Duodenal mucosa (tissue), 2 donors: Measurements from ENCODE around the gene ZBTB9.

Experiments used
- H3K27ac ChIP-seq: one replicate; pipeline ENCODE4 v1.7.0; 2013; ENCODE audit warnings: low read depth, low read length
- H3K27me3 ChIP-seq, 2 donors: one replicate each; pipeline ENCODE4 v1.7.0; 2013; ENCODE audit warnings: low read length in 2 of 2, control low read depth in 1 of 2; ENCODE audit not compliant: insufficient read depth in 2 of 2, control insufficient read depth in 1 of 2
- H3K36me3 ChIP-seq, 2 donors: one replicate each; pipeline ENCODE4 v1.7.0; 2013; ENCODE audit warnings: low read length in 2 of 2, control low read depth in 1 of 2; ENCODE audit not compliant: insufficient read depth in 2 of 2, control insufficient read depth in 1 of 2
- H3K4me1 ChIP-seq, 2 donors: one replicate each; pipeline ENCODE4 v1.7.0; 2013; ENCODE audit warnings: low read length in 2 of 2, control low read depth in 1 of 2; ENCODE audit not compliant: insufficient read depth in 2 of 2, control insufficient read depth in 1 of 2
- H3K4me3 ChIP-seq, 2 donors: one replicate each; pipeline ENCODE4 v1.7.0; 2013; ENCODE audit warnings: low read length in 2 of 2, low read depth in 1 of 2
- H3K9ac ChIP-seq, 2 donors: one replicate each; pipeline ENCODE4 v1.7.0; 2013; ENCODE audit warnings: low read length in 2 of 2, low read depth in 1 of 2
- H3K9me3 ChIP-seq, 2 donors: one replicate each; pipeline ENCODE4 v1.7.0; 2013; ENCODE audit warnings: low read length in 2 of 2, control low read depth in 1 of 2; ENCODE audit not compliant: control insufficient read depth in 1 of 2

ZBTB9 gene

GRCh38 chr6:33490198-33490597, 35.8 kb downstream of the ZBTB9 start:
- Histone ChIP-seq H3K36me3 (no peaks in the 10 kb centered on the region), H3K4me3 (no peak overlapping the region), H3K9ac (no peak overlapping the region), H3K9me3 (no peaks in the 10 kb centered on the region), H3K27me3 (no peaks in the 10 kb centered on the region), H3K27ac (no peak overlapping the region), H3K4me1 (peaks cover 0 to 8% of the 10 kb centered on the region in 2 donors)

GRCh38 chr6:33490621-33491020, 36.2 kb downstream of the ZBTB9 start:
- Histone ChIP-seq H3K4me3 (no peak overlapping the region), H3K27ac (no peak overlapping the region), H3K9me3 (no peaks in the 10 kb centered on the region), H3K27me3 (no peaks in the 10 kb centered on the region), H3K4me1 (peaks cover 0 to 8% of the 10 kb centered on the region in 2 donors), H3K36me3 (no peaks in the 10 kb centered on the region), H3K9ac (no peak overlapping the region)

GRCh38 chr6:33492093-33492492, 37.7 kb downstream of the ZBTB9 start:
- H3K9ac ChIP-seq, result no peak overlapping the region
- no peaks in the 10 kb centered on the region for H3K9me3 ChIP-seq
- peaks cover 0 to 8% of the 10 kb centered on the region in 2 donors for H3K4me1 ChIP-seq
- no peaks in the 10 kb centered on the region for H3K36me3 ChIP-seq
- H3K27ac ChIP-seq, result no peak overlapping the region
- H3K4me3 ChIP-seq, result no peak overlapping the region
- no peaks in the 10 kb centered on the region for H3K27me3 ChIP-seq

- no peaks in the 10 kb centered on the region for H3K4me1 ChIP-seq
- H3K27me3 ChIP-seq, result no peaks in the 10 kb centered on the region
- H3K4me3 ChIP-seq, result no peak overlapping the region
- H3K9ac ChIP-seq, result no peak overlapping the region
- no peak overlapping the region for H3K27ac ChIP-seq
- no peaks in the 10 kb centered on the region for H3K36me3 ChIP-seq
- no peaks in the 10 kb centered on the region for H3K9me3 ChIP-seq
Measured at GRCh38 chr6:33497157-33497556, 42.8 kb downstream of the ZBTB9 start.

GRCh38 chr6:33502486-33502885, 48.1 kb downstream of the ZBTB9 start:
- Histone ChIP-seq H3K36me3 (no peaks in the 10 kb centered on the region), H3K9me3 (no peaks in the 10 kb centered on the region), H3K4me3 (no peak overlapping the region), H3K9ac (no peak overlapping the region), H3K27ac (no peak overlapping the region), H3K4me1 (no peaks in the 10 kb centered on the region), H3K27me3 (no peaks in the 10 kb centered on the region)

GRCh38 chr6:33504486-33504885, 50.1 kb downstream of the ZBTB9 start:
- Histone ChIP-seq H3K4me3 (no peak overlapping the region), H3K27me3 (no peaks in the 10 kb centered on the region), H3K9me3 (no peaks in the 10 kb centered on the region), H3K4me1 (no peaks in the 10 kb centered on the region), H3K9ac (no peak overlapping the region), H3K27ac (no peak overlapping the region), H3K36me3 (no peaks in the 10 kb centered on the region)

GRCh38 chr6:33505548-33506370, 51.4 kb downstream of the ZBTB9 start:
- no peaks in the 10 kb centered on the region for H3K4me1 ChIP-seq
- no peaks in the 10 kb centered on the region for H3K9me3 ChIP-seq
- H3K4me3 ChIP-seq, result no peak overlapping the region
- no peaks in the 10 kb centered on the region for H3K36me3 ChIP-seq
- no peaks in the 10 kb centered on the region for H3K27me3 ChIP-seq
- no peak overlapping the region for H3K27ac ChIP-seq
- H3K9ac ChIP-seq, result no peak overlapping the region
